A549 (cell line): ENCODE data around the gene ITSN2. TPM values are rescaled to one million over a fixed set of nuclear protein-coding genes. Genes with fewer than 3 reads are reported as not detected.

Experiments
- ATAC-seq, 2 experiments: fragments of 200-7000 bp in 1 of 2; fragments of >200 bp in 1 of 2; cut with Nextera tagmentation in 1 of 2; cut with Tn5 transposase in 1 of 2; 3 replicates each; pipeline versions ENCODE4 v1.8.0 to v1.9.1; 2018 to 2020; ENCODE audit warnings: mild to moderate bottlenecking in 1 of 2, moderate library complexity in 1 of 2
- CTCF ChIA-PET: fragments of 300-600 bp; sonication (Branson Sonifier 250); formaldehyde crosslinking; extraction: SDS; loops from one replicate; lab custom pipeline; 2021; ENCODE audit warnings: antibody characterized with exemption, inconsistent platforms; lab: Yijun Ruan, JAX
- POLR2A ChIA-PET: fragments of 350-600 bp; formaldehyde crosslinking; extraction: SDS; loops from one replicate; lab custom pipeline; 2021; ENCODE audit warnings: antibody characterized with exemption, inconsistent platforms; lab: Yijun Ruan, JAX
- DNase-seq, 2 experiments: peaks; one replicate each; pipeline versions ENCODE4 v3.0.0 to v3.0.0-alpha.2; 2011 to 2016; ENCODE audit warnings: low read depth in 1 of 2, low spot score in 1 of 2
- FAIRE-seq: peaks from 2 replicates; lab custom pipeline; 2011; peaks lifted over from hg19 to GRCh38; lab: Jason Lieb, UNC
- H3K27ac ChIP-seq, 2 experiments: fragments of >200 bp; sonication (Bioruptor Twin); formaldehyde crosslinking; 3 replicates each; pipeline ENCODE4 v1.5.1; 2016 to 2017
- H3K4me1 ChIP-seq: fragments of >200 bp; sonication (Bioruptor Twin); formaldehyde crosslinking; 3 replicates; pipeline ENCODE4 v1.6.1; 2016
- H3K4me2 ChIP-seq: fragments of >200 bp; sonication (Bioruptor Twin); formaldehyde crosslinking; 3 replicates; pipeline ENCODE4 v1.6.1; 2016
- H3K4me3 ChIP-seq: fragments of >200 bp; sonication (Bioruptor Twin); formaldehyde crosslinking; 3 replicates; pipeline ENCODE4 v1.5.1; 2016
- H3K9me3 ChIP-seq: fragments of >200 bp; sonication (Bioruptor Twin); formaldehyde crosslinking; 3 replicates; pipeline ENCODE4 v1.6.1; 2016
- BHLHE40 ChIP-seq: IDR thresholded peaks from 2 replicates; pipeline ENCODE4 v1.6.1; 2012; ENCODE audit warnings: low read depth, low read length, inconsistent platforms
- CEBPB ChIP-seq, 2 experiments: fragments of >200 bp in 1 of 2; sonication (Bioruptor Twin) in 1 of 2; formaldehyde crosslinking in 1 of 2; IDR thresholded peaks; 2 replicates each; pipeline ENCODE4 v1.6.1; 2012 to 2016
- CHD4 ChIP-seq: fragments of 200-600 bp; sonication (generic); IDR thresholded peaks from 2 replicates; pipeline ENCODE4 v1.6.1; 2016; ENCODE audit warnings: antibody characterized with exemption, mild to moderate bottlenecking, borderline replicate concordance
- EHMT2 ChIP-seq: fragments of 200-600 bp; sonication (generic); IDR thresholded peaks from 2 replicates; pipeline ENCODE4 v1.6.1; 2016; ENCODE audit warnings: antibody characterized with exemption, low read depth, mild to moderate bottlenecking, moderate library complexity
- EP300 ChIP-seq, 2 experiments: fragments of >200 bp; sonication (Bioruptor Twin); formaldehyde crosslinking; IDR thresholded peaks; 2 replicates in 1 of 2; 3 replicates in 1 of 2; pipeline ENCODE4 v1.6.1; 2016 to 2017
- ESRRA ChIP-seq: fragments of 150-350 bp; IDR thresholded peaks from 2 replicates; pipeline ENCODE4 v1.6.1; 2014; ENCODE audit warnings: mild to moderate bottlenecking, low read length, borderline replicate concordance
- FOSB ChIP-seq: fragments of 250-450 bp; sonication (Bioruptor Pico); IDR thresholded peaks from 2 replicates; pipeline ENCODE4 v1.5.0; 2020; ENCODE audit warnings: mild to moderate bottlenecking, moderate library complexity
- FOSL2 ChIP-seq, 2 experiments: fragments of 450-650 bp in 1 of 2; fragments of >200 bp in 1 of 2; sonication (Bioruptor Twin) in 1 of 2; formaldehyde crosslinking; IDR thresholded peaks; 2 replicates each; pipeline versions ENCODE4 v1.5.0 to v1.6.1; 2016 to 2020; ENCODE audit warnings: mild to moderate bottlenecking in 1 of 2, moderate library complexity in 1 of 2
- HDAC2 ChIP-seq: fragments of 200-600 bp; sonication (generic); IDR thresholded peaks from 2 replicates; pipeline ENCODE4 v1.6.1; 2016
- HEYL ChIP-seq: fragments of 250-450 bp; sonication (Bioruptor Pico); IDR thresholded peaks from 2 replicates; pipeline ENCODE4 v1.8.0; 2021; ENCODE audit warnings: mild to moderate bottlenecking, moderate library complexity
- HOXA7 ChIP-seq: fragments of 250-450 bp; sonication (Bioruptor Pico); IDR thresholded peaks from 2 replicates; pipeline ENCODE4 v1.5.0; 2020; ENCODE audit warnings: mild to moderate bottlenecking, moderate library complexity
- HOXB13 ChIP-seq: fragments of 250-450 bp; sonication (Bioruptor Pico); IDR thresholded peaks from 2 replicates; pipeline ENCODE4 v1.5.0; 2020; ENCODE audit warnings: low read depth, mild to moderate bottlenecking, moderate library complexity
- HOXB5 ChIP-seq: fragments of 250-450 bp; sonication (Bioruptor Pico); IDR thresholded peaks from 2 replicates; pipeline ENCODE4 v1.5.0; 2020; ENCODE audit warnings: mild to moderate bottlenecking, moderate library complexity
- KDM1A ChIP-seq: fragments of 200-600 bp; sonication (generic); IDR thresholded peaks from 2 replicates; pipeline ENCODE4 v1.6.1; 2016; ENCODE audit warnings: low read depth, mild to moderate bottlenecking
- MAFK ChIP-seq: fragments of 450-650 bp; IDR thresholded peaks from 2 replicates; pipeline ENCODE4 v1.6.1; 2014; ENCODE audit not compliant: partially characterized antibody
- MYC ChIP-seq: IDR thresholded peaks from 2 replicates; pipeline ENCODE4 v1.6.1; 2012; ENCODE audit warnings: mild to moderate bottlenecking, inconsistent platforms, low read length, improper control_type of control experiment, borderline replicate concordance
- NFE2L2 ChIP-seq: fragments of 150-350 bp; conservative IDR thresholded peaks from 2 replicates; pipeline ENCODE4 v1.6.1; 2014; ENCODE audit warnings: low read length
- NPAS2 ChIP-seq: fragments of 250-450 bp; sonication (Bioruptor Pico); IDR thresholded peaks from 2 replicates; pipeline ENCODE4 v1.8.0; 2022; ENCODE audit warnings: mild to moderate bottlenecking, moderate library complexity, borderline replicate concordance
- POLR2AphosphoS2 ChIP-seq: conservative IDR thresholded peaks from 2 replicates; pipeline ENCODE4 v1.6.1; 2012; ENCODE audit warnings: low read length, improper control_type of control experiment, inconsistent platforms
- RAD21 ChIP-seq, 2 experiments: fragments of >200 bp in 1 of 2; sonication (Bioruptor Twin) in 1 of 2; formaldehyde crosslinking in 1 of 2; IDR thresholded peaks in 1 of 2; conservative IDR thresholded peaks in 1 of 2; 2 replicates in 1 of 2; 3 replicates in 1 of 2; pipeline ENCODE4 v1.6.1; 2012 to 2018; ENCODE audit warnings: inconsistent platforms in 1 of 2
- RCOR1 ChIP-seq: fragments of 150-350 bp; IDR thresholded peaks from 2 replicates; pipeline ENCODE4 v1.6.1; 2014; ENCODE audit warnings: antibody characterized with exemption, low read length, low read depth
- RNF2 ChIP-seq: fragments of 200-600 bp; sonication (generic); IDR thresholded peaks from 2 replicates; pipeline ENCODE4 v1.6.1; 2016; ENCODE audit warnings: low read depth, mild to moderate bottlenecking, antibody characterized with exemption, moderate library complexity, borderline replicate concordance
- SMC3 ChIP-seq: fragments of >200 bp; sonication (Bioruptor Twin); formaldehyde crosslinking; IDR thresholded peaks from 3 replicates; pipeline ENCODE4 v1.6.1; 2018; ENCODE audit warnings: inconsistent platforms
- SREBF2 ChIP-seq: fragments of 450-650 bp; IDR thresholded peaks from 2 replicates; pipeline ENCODE4 v1.6.1; 2014; ENCODE audit warnings: mild to moderate bottlenecking, moderate library complexity
- TP53 ChIP-seq: fragments of 250-450 bp; sonication (Bioruptor Pico); IDR thresholded peaks from 2 replicates; pipeline ENCODE4 v1.5.0; 2021; ENCODE audit warnings: mild to moderate bottlenecking, moderate library complexity
- ZC3H11A ChIP-seq: fragments of 450-650 bp; IDR thresholded peaks from 2 replicates; pipeline ENCODE4 v1.6.1; 2014; ENCODE audit warnings: antibody characterized with exemption, mild to moderate bottlenecking
- ZFP36 ChIP-seq: fragments of 450-650 bp; IDR thresholded peaks from 2 replicates; pipeline ENCODE4 v1.6.1; 2014; ENCODE audit warnings: borderline replicate concordance; ENCODE audit not compliant: partially characterized antibody
- ZNF302 ChIP-seq: fragments of 250-450 bp; sonication (Bioruptor Pico); IDR thresholded peaks from 2 replicates; pipeline ENCODE4 v1.9.0; 2021; ENCODE audit warnings: inconsistent platforms, mild to moderate bottlenecking, moderate library complexity
- WGBS: methylation state at CpG from one replicate; pipeline ENCODE4 v1.1.6; 2017; ENCODE audit errors: missing lambda C conversion rate; 5-methylcytosine and 5-hydroxymethylcytosine counted together
- polyA plus RNA-seq, 4 experiments: library from polyadenylated mRNA; depleted of rRNA in 3 of 4; stranded (reverse); fragments of >200 nt; fragmentation: RNase III in 1 of 4; extraction: RNeasy Plus Mini Kit Qiagen cat#74134 plus additional on column Dnase treatment in 1 of 4; gene quantifications; 2 replicates in 3 of 4; 3 replicates in 1 of 4; pipeline ENCODE4 v1.2.3, GENCODE V29; 2011 to 2017
- TF ChIP-seq, protein P1 (sequence below): fragments of 150-350 bp; IDR thresholded peaks from 2 replicates; pipeline ENCODE4 v1.6.1; 2014; ENCODE audit warnings: low read depth, mild to moderate bottlenecking, low read length
- TF ChIP-seq, protein P2 (sequence below): IDR thresholded peaks from 2 replicates; pipeline ENCODE4 v1.6.1; 2012
- TF ChIP-seq, protein P3 (sequence below): fragments of >200 bp; sonication (Bioruptor Twin); formaldehyde crosslinking; IDR thresholded peaks from 3 replicates; pipeline ENCODE4 v1.6.1; 2016

ITSN2 gene
- polyA plus RNA-seq, 2 of the 4 experiments (the other 2 are of a cell fraction): 19.8 to 48.3 TPM

DNA sequence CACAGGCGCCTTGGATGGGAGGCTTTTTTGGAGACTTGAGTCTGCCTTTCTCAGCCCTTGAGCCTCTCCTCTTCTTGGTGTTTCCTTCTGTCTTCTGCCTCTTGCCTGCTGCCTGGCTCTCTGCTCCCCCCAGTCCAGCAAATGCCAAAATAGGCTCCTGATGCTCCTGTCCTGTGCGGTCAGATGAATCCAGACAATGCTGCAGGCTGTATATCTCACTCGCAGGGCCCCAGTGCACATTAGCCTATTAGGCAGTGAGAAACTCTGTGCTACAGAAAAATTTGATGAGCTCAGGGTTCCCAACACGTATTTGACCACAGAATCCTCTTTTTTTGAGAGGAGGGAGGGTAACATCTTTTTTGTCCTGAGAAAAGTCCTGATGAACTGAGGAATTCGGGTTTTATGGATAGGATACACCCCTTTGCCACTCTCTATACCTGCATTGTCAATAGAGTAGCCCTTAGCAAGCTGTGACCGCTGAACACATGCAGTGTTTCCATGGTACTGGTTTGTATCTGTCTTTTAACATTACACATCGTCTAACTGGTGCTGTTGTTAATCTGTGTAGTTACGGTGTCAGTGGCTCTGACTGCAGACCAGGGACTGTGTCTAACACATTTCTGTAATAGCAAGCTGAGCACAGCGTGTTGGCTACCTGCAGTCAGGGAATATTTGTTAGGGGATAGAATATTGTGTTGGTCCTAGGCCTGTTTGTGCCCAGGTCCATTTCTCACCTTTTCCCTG, 134.7 kb downstream of the ITSN2 start:
- no peak overlapping the region for H3K4me3 ChIP-seq
- FAIRE-seq (no peak), ATAC-seq (no peak; a peak in 1 of 6 replicates), DNase-seq (no peak)
- TF ChIP-seq FOSB (CRISPR knock-in tag): no peak
- no peak for TF ChIP-seq RNF2
- TF ChIP-seq, protein P1, sequence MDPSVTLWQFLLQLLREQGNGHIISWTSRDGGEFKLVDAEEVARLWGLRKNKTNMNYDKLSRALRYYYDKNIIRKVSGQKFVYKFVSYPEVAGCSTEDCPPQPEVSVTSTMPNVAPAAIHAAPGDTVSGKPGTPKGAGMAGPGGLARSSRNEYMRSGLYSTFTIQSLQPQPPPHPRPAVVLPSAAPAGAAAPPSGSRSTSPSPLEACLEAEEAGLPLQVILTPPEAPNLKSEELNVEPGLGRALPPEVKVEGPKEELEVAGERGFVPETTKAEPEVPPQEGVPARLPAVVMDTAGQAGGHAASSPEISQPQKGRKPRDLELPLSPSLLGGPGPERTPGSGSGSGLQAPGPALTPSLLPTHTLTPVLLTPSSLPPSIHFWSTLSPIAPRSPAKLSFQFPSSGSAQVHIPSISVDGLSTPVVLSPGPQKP: no peak
- TF ChIP-seq MYC: no peak
- no peak for TF ChIP-seq HOXA7 (CRISPR knock-in tag)
- no peak for TF ChIP-seq SMC3
- TF ChIP-seq RCOR1: no peak
- TF ChIP-seq FOSL2 (IDR thresholded peaks at IDR 0.05): no peak
- no peak for TF ChIP-seq FOSL2 (CRISPR knock-in tag; IDR thresholded peaks at IDR 0.05)
- no peak for TF ChIP-seq SREBF2
- TF ChIP-seq POLR2AphosphoS2: no peak
- TF ChIP-seq RAD21 (conservative IDR thresholded peaks at IDR 0.05 in 1 of 2, IDR thresholded peaks at IDR 0.05 in 1 of 2): no peak
- no peak for TF ChIP-seq NPAS2
- no peak for TF ChIP-seq ZNF302
- TF ChIP-seq, protein P2, sequence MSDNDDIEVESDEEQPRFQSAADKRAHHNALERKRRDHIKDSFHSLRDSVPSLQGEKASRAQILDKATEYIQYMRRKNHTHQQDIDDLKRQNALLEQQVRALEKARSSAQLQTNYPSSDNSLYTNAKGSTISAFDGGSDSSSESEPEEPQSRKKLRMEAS: no peak
- no peak for TF ChIP-seq MAFK
- no peak for TF ChIP-seq HOXB13 (CRISPR knock-in tag)
- TF ChIP-seq CEBPB (IDR thresholded peaks at IDR 0.05): no peak
- no peak for TF ChIP-seq ZC3H11A
- no peak for TF ChIP-seq CHD4
- TF ChIP-seq NFE2L2: no peak
- H3K27ac ChIP-seq: no peak overlapping the region
- no peaks in the 10 kb centered on the region for H3K4me1 ChIP-seq
- POLR2A ChIA-PET: no interaction called here
- CTCF ChIA-PET: interaction anchor here (0.6 to 1.2 kb wide), 4 partner anchors 10 to 401 kb away, joined by 3 to 5 read pairs (median 3); no protein-coding TSS in a partner anchor
- WGBS: 89% methylated on average over 9 of the region's 9 CpGs
- H3K9me3 ChIP-seq: no peaks in the 10 kb centered on the region
- no peak overlapping the region for H3K4me2 ChIP-seq

DNA sequence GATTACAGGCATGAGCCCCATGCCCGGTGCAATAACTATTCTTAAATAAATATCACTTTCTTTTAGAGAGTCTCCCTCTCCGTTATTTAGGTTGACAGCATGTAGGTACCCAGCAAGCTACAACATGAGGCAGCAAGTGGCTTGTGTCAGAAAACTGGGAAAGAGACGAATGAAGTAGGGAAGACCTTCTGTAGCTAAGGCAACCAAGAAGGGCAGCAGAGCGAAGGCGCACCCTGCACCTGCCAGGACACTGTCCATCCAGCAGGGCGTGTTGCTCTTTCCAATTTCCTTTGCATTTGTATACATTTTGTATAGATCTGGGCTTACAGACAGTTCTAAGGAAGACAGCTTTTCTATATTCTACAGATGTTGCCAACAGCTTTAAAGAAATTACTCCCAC, 137.4 kb downstream of the ITSN2 start:
- no peak for DNase-seq
- 71% methylated on average over 6 of the region's 6 CpGs for WGBS
- CTCF ChIA-PET: interaction anchor here (0.7 kb wide), 1 partner anchor 20 kb away, joined by 4 read pairs; no protein-coding TSS in a partner anchor

More for the DNA sequence above, 137.4 kb downstream of the ITSN2 start:
- FAIRE-seq: no peak
- H3K4me1 ChIP-seq: no peaks in the 10 kb centered on the region
- H3K4me3 ChIP-seq: no peak overlapping the region
- ATAC-seq: no peak
- H3K27ac ChIP-seq: no peak overlapping the region
- H3K9me3 ChIP-seq: no peaks in the 10 kb centered on the region
- POLR2A ChIA-PET: no interaction called here
- H3K4me2 ChIP-seq: no peak overlapping the region
- TF ChIP-seq KDM1A: no peak
- no peak for TF ChIP-seq SMC3
- no peak for TF ChIP-seq HOXB5 (CRISPR knock-in tag)
- TF ChIP-seq FOSL2 (IDR thresholded peaks at IDR 0.05): no peak
- no peak for TF ChIP-seq FOSL2 (CRISPR knock-in tag; IDR thresholded peaks at IDR 0.05)
- TF ChIP-seq ZFP36: no peak
- TF ChIP-seq CHD4: no peak
- TF ChIP-seq NFE2L2: no peak
- no peak for TF ChIP-seq TP53 (CRISPR knock-in tag)
- no peak for TF ChIP-seq EP300 (IDR thresholded peaks at IDR 0.05)
- TF ChIP-seq ZC3H11A: no peak
- TF ChIP-seq, protein P3, sequence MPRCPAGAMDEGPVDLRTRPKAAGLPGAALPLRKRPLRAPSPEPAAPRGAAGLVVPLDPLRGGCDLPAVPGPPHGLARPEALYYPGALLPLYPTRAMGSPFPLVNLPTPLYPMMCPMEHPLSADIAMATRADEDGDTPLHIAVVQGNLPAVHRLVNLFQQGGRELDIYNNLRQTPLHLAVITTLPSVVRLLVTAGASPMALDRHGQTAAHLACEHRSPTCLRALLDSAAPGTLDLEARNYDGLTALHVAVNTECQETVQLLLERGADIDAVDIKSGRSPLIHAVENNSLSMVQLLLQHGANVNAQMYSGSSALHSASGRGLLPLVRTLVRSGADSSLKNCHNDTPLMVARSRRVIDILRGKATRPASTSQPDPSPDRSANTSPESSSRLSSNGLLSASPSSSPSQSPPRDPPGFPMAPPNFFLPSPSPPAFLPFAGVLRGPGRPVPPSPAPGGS: no peak
- no peak for TF ChIP-seq MYC
- no peak for TF ChIP-seq ESRRA
- no peak for TF ChIP-seq HDAC2
- TF ChIP-seq FOSB (CRISPR knock-in tag): no peak
- no peak for TF ChIP-seq HEYL (CRISPR knock-in tag)
- no peak for TF ChIP-seq EHMT2
- no peak for TF ChIP-seq BHLHE40
